Suprapubic skin (tissue), 4 donors: ENCODE results near the gene LRP8.

Source experiments
- CTCF ChIP-seq, 2 donors: fragments of 200-600 bp in 1 of 2; fragments of 450-650 bp in 1 of 2; sonication (generic) in 1 of 2; IDR thresholded peaks; one replicate each; pipeline ENCODE4 v1.5.1; 2016 to 2019; ENCODE audit warnings: antibody characterized with exemption in 2 of 2, mild to moderate bottlenecking in 1 of 2, moderate library complexity in 1 of 2
- EP300 ChIP-seq: sonication (generic); formaldehyde crosslinking; IDR thresholded peaks from one replicate; pipeline ENCODE4 v1.6.1; 2017; ENCODE audit warnings: antibody characterized with exemption
- POLR2A ChIP-seq, 2 donors: fragments of 450-650 bp; IDR thresholded peaks; one replicate each; pipeline ENCODE4 v1.6.1; 2017; ENCODE audit warnings: antibody characterized with exemption in 2 of 2, mild to moderate bottlenecking in 2 of 2, moderate library complexity in 2 of 2
- POLR2AphosphoS5 ChIP-seq, 3 donors: sonication (generic); formaldehyde crosslinking; IDR thresholded peaks; one replicate each; pipeline ENCODE4 v1.6.1; 2017; ENCODE audit warnings: antibody characterized with exemption in 3 of 3

- TF ChIP-seq POLR2A (IDR thresholded peaks at IDR 0.05) (no peak), CTCF (IDR thresholded peaks at IDR 0.05) (no peak), POLR2AphosphoS5 (IDR thresholded peaks at IDR 0.05) (no peak), EP300 (no peak)
Measured at GRCh38 chr1:53362270-53362669, 34.4 kb upstream of the LRP8 start.
